Fibroblast of the aortic adventitia (primary cell): ENCODE data around the gene PPP2R5A. TPM values are rescaled to one million over a fixed set of nuclear protein-coding genes. Genes with fewer than 3 reads are reported as not detected.
"Not testable (repeated sequence)": the region's sequence is repeated elsewhere in the genome, so short reads cannot be mapped to it uniquely, and the experiment has no call there.

Experiments
- DNase-seq: peaks from one replicate; pipeline ENCODE4 v3.0.0-alpha.2; 2010; ENCODE audit warnings: low read depth
- H3K4me3 ChIP-seq: 2 replicates; pipeline ENCODE4 v1.5.1; 2011; ENCODE audit warnings: low read depth, mild to moderate bottlenecking, control low read depth, low read length, moderate library complexity
- CTCF ChIP-seq: IDR thresholded peaks from 2 replicates; pipeline ENCODE4 v1.5.1; 2011; ENCODE audit warnings: mild to moderate bottlenecking, low read length, control low read depth, inconsistent platforms; ENCODE audit not compliant: insufficient read depth
- total RNA-seq: library from RNA; depleted of rRNA; stranded (reverse); fragments of >200 nt; gene quantifications from 2 replicates; pipeline ENCODE4 v1.2.3, GENCODE V29; 2012; ENCODE audit warnings: low replicate concordance

Gene PPP2R5A
- total RNA-seq, 1 donor: 31.6 TPM

GRCh38 chr1:212295579-212295978 is 10.4 kb downstream of the PPP2R5A start:
- H3K4me3 ChIP-seq: no peak overlapping the region
- no peak for TF ChIP-seq CTCF
- no peak for DNase-seq

- DNase-seq: no peak
- no peak overlapping the region for H3K4me3 ChIP-seq
- no peak for TF ChIP-seq CTCF
Observed at GRCh38 chr1:212297338-212297737, 12.1 kb downstream of the PPP2R5A start.

GRCh38 chr1:212301580-212301979 is 16.4 kb downstream of the PPP2R5A start:
- no peak overlapping the region for H3K4me3 ChIP-seq
- TF ChIP-seq CTCF: no peak
- DNase-seq: peak; percentile 55

- TF ChIP-seq CTCF: no peak
- DNase-seq: peak; percentile 67
- H3K4me3 ChIP-seq: no peak overlapping the region
Observed at GRCh38 chr1:212302745-212303383, 17.7 kb downstream of the PPP2R5A start.

- DNase-seq: no peak
- no peak overlapping the region for H3K4me3 ChIP-seq
- TF ChIP-seq CTCF: no peak
Observed at GRCh38 chr1:212305342-212305741, 20.1 kb downstream of the PPP2R5A start.

GRCh38 chr1:212305984-212306452 is 20.8 kb downstream of the PPP2R5A start:
- H3K4me3 ChIP-seq, DNase-seq: not testable (repeated sequence)

GRCh38 chr1:212309967-212310366 is 24.8 kb downstream of the PPP2R5A start:
- no peak for DNase-seq
- no peak overlapping the region for H3K4me3 ChIP-seq
- no peak for TF ChIP-seq CTCF
